H9 (cell line): ENCODE measurements around the gene RALGAPB. TPM values are rescaled to one million over a fixed set of nuclear protein-coding genes. Genes with fewer than 3 reads are reported as not detected.

Experiments
- DNase-seq: peaks from one replicate; pipeline ENCODE4 v3.0.0-alpha.2; 2017
- H2AFZ ChIP-seq: one replicate; pipeline ENCODE4 v1.6.1; 2013; ENCODE audit warnings: mild to moderate bottlenecking, low read length, control low read depth, moderate library complexity
- H2AK5ac ChIP-seq: 2 replicates; pipeline ENCODE4 v1.6.1; 2013; ENCODE audit warnings: low read length, control low read depth, mixed read lengths; ENCODE audit not compliant: insufficient read length
- H2BK120ac ChIP-seq: one replicate; pipeline ENCODE4 v1.6.1; 2013; ENCODE audit warnings: low read depth, mild to moderate bottlenecking, low read length, control low read depth, inconsistent platforms; ENCODE audit not compliant: poor library complexity, severe bottlenecking
- H2BK12ac ChIP-seq: 2 replicates; pipeline ENCODE4 v1.6.1; 2013; ENCODE audit warnings: low read length, control low read depth, mixed read lengths, low read depth; ENCODE audit not compliant: insufficient read length
- H2BK15ac ChIP-seq: 2 replicates; pipeline ENCODE4 v1.6.1; 2013; ENCODE audit warnings: low read depth, low read length, control low read depth
- H2BK20ac ChIP-seq: one replicate; pipeline ENCODE4 v1.6.1; 2013; ENCODE audit warnings: low read depth, mild to moderate bottlenecking, low read length, control low read depth, inconsistent platforms; ENCODE audit not compliant: poor library complexity, severe bottlenecking
- H2BK5ac ChIP-seq: 2 replicates; pipeline ENCODE4 v1.6.1; 2013; ENCODE audit warnings: low read length, control low read depth, mixed read lengths; ENCODE audit not compliant: insufficient read length
- H3K14ac ChIP-seq: 2 replicates; pipeline ENCODE4 v1.6.1; 2013; ENCODE audit warnings: low read length, control low read depth; ENCODE audit not compliant: insufficient read depth
- H3K18ac ChIP-seq: 2 replicates; pipeline ENCODE4 v1.6.1; 2013; ENCODE audit warnings: low read depth, mild to moderate bottlenecking, mixed read lengths, low read length, control low read depth; ENCODE audit not compliant: insufficient read length
- H3K23ac ChIP-seq: 2 replicates; pipeline ENCODE4 v1.6.1; 2013; ENCODE audit warnings: low read length, control low read depth, mixed read lengths, low read depth; ENCODE audit not compliant: insufficient read length
- H3K23me2 ChIP-seq: 2 replicates; pipeline ENCODE4 v1.6.1; 2013; ENCODE audit warnings: low read depth, mild to moderate bottlenecking, mixed read lengths, low read length, control low read depth; ENCODE audit not compliant: insufficient read length, poor library complexity, severe bottlenecking
- H3K27ac ChIP-seq: 2 replicates; pipeline ENCODE4 v1.5.1; 2013; ENCODE audit warnings: low read length, control low read depth, mixed read lengths, low read depth; ENCODE audit not compliant: insufficient read length
- H3K27me3 ChIP-seq: 2 replicates; pipeline ENCODE4 v1.6.1; 2013; ENCODE audit warnings: low read length, control low read depth, inconsistent platforms; ENCODE audit not compliant: insufficient read depth
- H3K4ac ChIP-seq: 2 replicates; pipeline ENCODE4 v1.6.1; 2013; ENCODE audit warnings: low read depth, mild to moderate bottlenecking, control low read depth, inconsistent platforms, low read length, moderate library complexity
- H3K4me1 ChIP-seq: 2 replicates; pipeline ENCODE4 v1.6.1; 2013; ENCODE audit warnings: low read length, control low read depth, inconsistent platforms; ENCODE audit not compliant: insufficient read depth
- H3K4me2 ChIP-seq: 2 replicates; pipeline ENCODE4 v1.6.1; 2013; ENCODE audit warnings: low read length, control low read depth, mixed read lengths; ENCODE audit not compliant: insufficient read length, insufficient read depth
- H3K56ac ChIP-seq: 2 replicates; pipeline ENCODE4 v1.6.1; 2013; ENCODE audit warnings: low read depth, mild to moderate bottlenecking, mixed read lengths, low read length, control low read depth; ENCODE audit not compliant: insufficient read length
- H3K79me1 ChIP-seq: 2 replicates; pipeline ENCODE4 v1.6.1; 2013; ENCODE audit warnings: low read depth, mild to moderate bottlenecking, moderate library complexity, low read length, control low read depth, inconsistent platforms; ENCODE audit not compliant: insufficient read depth, poor library complexity, severe bottlenecking
- H3K79me2 ChIP-seq: 2 replicates; pipeline ENCODE4 v1.6.1; 2013; ENCODE audit warnings: low read length, control low read depth, inconsistent platforms; ENCODE audit not compliant: insufficient read depth
- H3K9ac ChIP-seq: 2 replicates; pipeline ENCODE4 v1.6.1; 2013; ENCODE audit warnings: low read length, control low read depth, mixed read lengths; ENCODE audit not compliant: insufficient read length; ENCODE audit errors: extremely low read depth
- H3K9me3 ChIP-seq: one replicate; pipeline ENCODE4 v1.6.1; 2013; ENCODE audit warnings: low read depth, low read length, inconsistent platforms; ENCODE audit not compliant: control insufficient read depth
- H3T11ph ChIP-seq: one replicate; pipeline ENCODE4 v1.6.1; 2013; ENCODE audit warnings: mild to moderate bottlenecking, low read length, control low read depth, inconsistent platforms
- H4K20me1 ChIP-seq: one replicate; pipeline ENCODE4 v1.6.1; 2013; ENCODE audit not compliant: control insufficient read depth, insufficient read length, insufficient read depth
- H4K5ac ChIP-seq: 2 replicates; pipeline ENCODE4 v1.6.1; 2013; ENCODE audit warnings: low read depth, mild to moderate bottlenecking, mixed read lengths, low read length, control low read depth; ENCODE audit not compliant: insufficient read length
- H4K8ac ChIP-seq: replicated peaks from 2 replicates; pipeline ENCODE4 v1.6.1; 2013; ENCODE audit warnings: low read length, control low read depth, mixed read lengths, low read depth; ENCODE audit not compliant: insufficient read length
- H4K91ac ChIP-seq: 2 replicates; pipeline ENCODE4 v1.6.1; 2013; ENCODE audit warnings: low read depth, mild to moderate bottlenecking, moderate library complexity, mixed read lengths, low read length, control low read depth; ENCODE audit not compliant: insufficient read length
- H3K27ac Mint-ChIP-seq, 3 experiments: 2 replicates in 2 of 3; 3 replicates in 1 of 3; pipeline ENCODE4 v1.8.0; 2020 to 2021; ENCODE audit warnings: mixed read lengths in 3 of 3, mild to moderate bottlenecking in 1 of 3, moderate library complexity in 1 of 3
- H3K27me3 Mint-ChIP-seq: 2 replicates; pipeline ENCODE4 v1.8.0; 2021; ENCODE audit warnings: low read depth, mild to moderate bottlenecking, moderate library complexity, mixed read lengths
- H3K36me3 Mint-ChIP-seq, 3 experiments: 2 replicates in 2 of 3; 3 replicates in 1 of 3; pipeline ENCODE4 v1.8.0; 2020 to 2021; ENCODE audit warnings: low read depth in 3 of 3, mixed read lengths in 3 of 3; ENCODE audit not compliant: insufficient read depth in 1 of 3
- H3K4me1 Mint-ChIP-seq, 2 experiments: 2 replicates each; pipeline ENCODE4 v1.8.0; 2020; ENCODE audit warnings: mixed read lengths in 2 of 2
- H3K4me3 Mint-ChIP-seq, 2 experiments: 2 replicates in 1 of 2; 3 replicates in 1 of 2; pipeline ENCODE4 v1.8.0; 2020 to 2021; ENCODE audit warnings: mild to moderate bottlenecking in 2 of 2, mixed read lengths in 2 of 2, moderate library complexity in 1 of 2
- H3K9me3 Mint-ChIP-seq, 2 experiments: 2 replicates in 1 of 2; 3 replicates in 1 of 2; pipeline ENCODE4 v1.8.0; 2020; ENCODE audit warnings: mild to moderate bottlenecking in 2 of 2, mixed read lengths in 2 of 2, moderate library complexity in 1 of 2
- CTCF ChIP-seq: fragments of 200-600 bp; sonication (generic); conservative IDR thresholded peaks from 3 replicates; pipeline ENCODE4 v1.8.0; 2021; ENCODE audit warnings: antibody characterized with exemption, mild to moderate bottlenecking
- WGBS: extraction: QIAGEN DNeasy Blood & Tissue Kit; methylation state at CpG from one replicate; pipeline ENCODE4 v1.1.7; 2013; ENCODE audit warnings: missing lambda C conversion rate, low lambda C conversion rate, mixed read lengths; ENCODE audit not compliant: insufficient read length; ENCODE audit errors: extremely low coverage; 5-methylcytosine and 5-hydroxymethylcytosine counted together
- total RNA-seq: library from RNA; stranded (reverse); gene quantifications from 2 replicates; pipeline ENCODE4 v1.2.1, GENCODE V29; 2021

Gene RALGAPB
- total RNA-seq, 1 experiment from 2014 or later: 28.5 TPM

- Histone ChIP-seq H3K9ac (no peak overlapping the region), H3K4ac (no peak overlapping the region), H3K27me3 (no peaks in the 10 kb centered on the region), H4K20me1 (no peaks in the 10 kb centered on the region), H4K91ac (no peak overlapping the region), H3K23me2 (peaks cover 6% of the 10 kb centered on the region), H3T11ph (no peak overlapping the region), H2BK15ac (no peak overlapping the region), H3K79me2 (peaks cover 16% of the 10 kb centered on the region; the same call in 1 of the 2 replicates), H2AK5ac (no peak overlapping the region), H3K27ac (no peak overlapping the region), H3K56ac (no peak overlapping the region), H2BK12ac (no peak overlapping the region), H3K23ac (no peak overlapping the region), H3K14ac (no peak overlapping the region), H2BK120ac (no peak overlapping the region), H3K79me1 (peaks cover 12% of the 10 kb centered on the region), H4K8ac (no peak overlapping the region), H3K4me2 (no peak overlapping the region), H3K9me3 (no peaks in the 10 kb centered on the region), H2AFZ (no peak overlapping the region), H3K4me1 (no peaks in the 10 kb centered on the region), H2BK5ac (no peak overlapping the region), H3K18ac (no peak overlapping the region), H4K5ac (no peak overlapping the region), H2BK20ac (no peak overlapping the region)
- Mint-ChIP-seq H3K9me3 (no peaks in the 10 kb centered on the region), H3K36me3 (peaks cover 0 to 9% (median 0%) of the 10 kb centered on the region in 3 experiments; a peak in 2 of 7 replicates), H3K27me3 (peaks cover 3% of the 10 kb centered on the region; the same call in 1 of the 2 replicates), H3K27ac (peak overlapping the region in 2 of 3 experiments; percentile 63 to 90; a peak in 1 of 7 replicates), H3K4me3 (peak overlapping the region in 1 of 2 experiments; percentile 10; a peak in 1 of 5 replicates), H3K4me1 (peaks cover 19 to 21% of the 10 kb centered on the region in 2 experiments)
- WGBS: no CpG with 5 or more reads among the region's 1 CpG
- TF ChIP-seq CTCF: no peak
- DNase-seq: no peak
Observed at GRCh38 chr20:38471245-38471644, 1.4 kb upstream of the RALGAPB start.
